ENCODE data around the gene BCR.
"Not testable (repeated sequence)": the region's sequence is repeated elsewhere in the genome, so short reads cannot be mapped to it uniquely, and the experiment has no call there.

The BCR gene

GRCh38 chr22:23180301-23180892 is at the start of gene BCR:
Gene BCR (plus strand): TSS chr22:23180509. CDS start chr22:23180961, 452 bp downstream.
- DNase-seq, result peak in 11 of 14 donors; percentile 28 to 81 (median 55)

GRCh38 chr22:23130697-23131096 is 49.6 kb upstream of the BCR start:
- no peak for DNase-seq

DNA sequence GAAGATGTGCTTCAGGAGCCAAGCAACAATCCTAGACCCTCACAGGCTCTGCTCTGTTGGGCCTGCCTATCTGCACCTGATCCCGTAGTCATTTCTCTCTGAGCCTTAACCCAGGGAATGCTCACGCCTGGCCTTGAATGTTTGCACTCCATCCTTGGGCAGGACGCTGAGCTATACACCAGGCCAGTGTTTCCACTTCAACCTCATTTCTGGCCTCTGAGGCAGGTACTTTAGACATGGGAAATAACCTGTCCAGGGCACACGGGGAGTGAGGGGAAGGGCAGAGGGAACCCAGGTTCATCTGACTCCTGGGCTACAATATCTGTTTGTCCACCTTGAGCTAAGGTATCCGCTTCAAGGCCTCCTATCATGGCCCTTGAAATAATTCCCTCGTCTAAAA is 48.4 kb upstream of the BCR start:
- no peak for DNase-seq

GRCh38 chr22:23132376-23133091 is 47.8 kb upstream of the BCR start:
- DNase-seq, result no peak

DNA sequence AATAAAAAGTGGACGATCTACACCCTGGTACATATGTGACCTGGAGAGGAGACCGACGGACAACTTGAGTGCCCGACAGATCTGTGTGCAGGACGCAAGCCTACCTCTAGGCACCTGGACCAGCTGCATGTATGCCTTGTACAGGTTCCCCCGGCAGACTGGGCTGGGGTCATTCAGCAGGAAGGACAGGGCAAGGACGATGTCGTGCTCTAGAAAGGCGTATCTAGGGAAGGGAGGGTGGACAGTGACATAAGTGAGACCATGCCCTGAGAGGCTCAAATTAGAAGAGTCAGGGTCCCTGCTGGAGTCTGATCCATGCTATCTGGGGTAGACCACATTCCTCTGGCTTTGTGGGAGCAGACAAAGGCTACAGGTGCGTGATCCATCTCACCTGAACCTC is 46.4 kb upstream of the BCR start:
- DNase-seq, result no peak

DNA sequence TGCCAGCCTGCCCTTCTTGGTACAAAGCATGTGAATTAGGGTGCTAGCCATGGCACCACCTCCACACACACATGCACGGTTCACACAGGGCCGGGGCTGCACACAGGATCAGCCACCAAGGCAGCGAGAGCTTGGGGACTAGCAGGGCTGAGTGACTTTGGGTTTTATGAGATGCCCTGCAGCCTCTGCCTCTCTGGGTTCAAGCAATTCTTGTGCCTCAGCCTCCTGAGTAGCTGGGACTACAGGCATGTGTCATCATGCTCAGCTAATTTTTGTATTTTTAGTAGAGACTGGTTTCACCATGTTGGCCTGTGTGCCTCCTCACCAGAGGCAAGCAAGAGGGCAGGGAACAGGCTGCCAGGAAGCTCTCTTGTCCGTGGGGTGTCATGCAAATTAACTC is 43.3 kb upstream of the BCR start:
- DNase-seq, result not testable (repeated sequence)

GRCh38 chr22:23137468-23137867 is 42.8 kb upstream of the BCR start:
- no peak for DNase-seq

DNA sequence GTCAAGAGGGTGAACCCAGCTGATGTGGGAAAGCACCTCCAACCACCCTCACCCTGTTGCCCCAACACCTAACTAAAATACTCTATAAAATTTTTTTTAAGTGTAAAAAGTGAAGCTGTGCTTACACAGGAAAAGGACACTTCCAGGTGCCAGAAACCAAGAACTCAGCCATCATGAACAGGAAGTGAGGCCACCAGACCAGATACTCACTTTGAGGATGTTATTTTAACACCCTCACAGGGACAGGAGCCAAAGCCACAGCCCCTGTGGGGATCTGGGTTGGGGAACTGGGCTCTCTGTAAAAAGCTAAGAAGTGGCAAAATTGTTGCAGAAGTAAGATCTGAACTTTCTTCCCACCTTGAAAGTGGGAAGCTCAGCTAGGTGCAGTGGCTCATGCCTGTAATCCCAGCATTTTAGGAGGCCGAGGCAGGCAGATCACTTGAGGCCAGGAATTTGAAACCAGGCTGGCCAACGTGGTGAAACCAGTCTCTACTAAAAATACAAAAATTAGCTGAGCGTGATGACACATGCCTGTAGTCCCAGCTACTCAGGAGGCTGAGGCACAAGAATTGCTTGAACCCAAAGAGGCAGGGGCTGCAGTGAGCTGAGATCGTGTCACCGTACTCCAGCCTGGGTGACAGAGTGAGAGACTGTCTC is 42.3 kb upstream of the BCR start:
- DNase-seq, result peak in 3 of 14 donors; percentile 16 to 28 (median 17)

GRCh38 chr22:23138584-23139435 is 41.5 kb upstream of the BCR start:
- no peak for DNase-seq

DNA sequence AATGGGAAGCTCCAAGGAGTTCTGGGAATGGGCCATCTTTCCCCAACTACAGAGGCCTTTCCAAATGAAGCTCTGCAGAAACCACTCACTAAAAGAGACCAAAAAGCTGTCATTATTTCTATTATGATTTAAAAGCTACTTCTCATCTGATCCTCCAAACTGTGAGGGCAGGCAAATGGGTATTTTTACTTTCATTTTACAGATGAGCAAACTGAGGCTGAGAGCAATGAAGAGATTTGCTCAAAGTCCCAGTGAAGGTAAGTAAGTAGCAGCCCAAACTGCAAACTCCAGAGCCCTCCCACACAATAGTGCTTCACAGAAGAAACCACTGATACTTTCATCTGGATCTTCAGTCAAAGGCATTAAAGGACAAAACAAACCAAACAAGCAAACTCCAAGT is 39.9 kb upstream of the BCR start:
- no peak for DNase-seq

- DNase-seq, result no peak
These were observed 37.7 kb upstream of the BCR start for GRCh38 chr22:23142546-23143105.

- DNase-seq, result no peak
These were observed 37.2 kb upstream of the BCR start for GRCh38 chr22:23143119-23143518.

- no peak for DNase-seq
These were observed 35.9 kb upstream of the BCR start for GRCh38 chr22:23144432-23144831.

DNA sequence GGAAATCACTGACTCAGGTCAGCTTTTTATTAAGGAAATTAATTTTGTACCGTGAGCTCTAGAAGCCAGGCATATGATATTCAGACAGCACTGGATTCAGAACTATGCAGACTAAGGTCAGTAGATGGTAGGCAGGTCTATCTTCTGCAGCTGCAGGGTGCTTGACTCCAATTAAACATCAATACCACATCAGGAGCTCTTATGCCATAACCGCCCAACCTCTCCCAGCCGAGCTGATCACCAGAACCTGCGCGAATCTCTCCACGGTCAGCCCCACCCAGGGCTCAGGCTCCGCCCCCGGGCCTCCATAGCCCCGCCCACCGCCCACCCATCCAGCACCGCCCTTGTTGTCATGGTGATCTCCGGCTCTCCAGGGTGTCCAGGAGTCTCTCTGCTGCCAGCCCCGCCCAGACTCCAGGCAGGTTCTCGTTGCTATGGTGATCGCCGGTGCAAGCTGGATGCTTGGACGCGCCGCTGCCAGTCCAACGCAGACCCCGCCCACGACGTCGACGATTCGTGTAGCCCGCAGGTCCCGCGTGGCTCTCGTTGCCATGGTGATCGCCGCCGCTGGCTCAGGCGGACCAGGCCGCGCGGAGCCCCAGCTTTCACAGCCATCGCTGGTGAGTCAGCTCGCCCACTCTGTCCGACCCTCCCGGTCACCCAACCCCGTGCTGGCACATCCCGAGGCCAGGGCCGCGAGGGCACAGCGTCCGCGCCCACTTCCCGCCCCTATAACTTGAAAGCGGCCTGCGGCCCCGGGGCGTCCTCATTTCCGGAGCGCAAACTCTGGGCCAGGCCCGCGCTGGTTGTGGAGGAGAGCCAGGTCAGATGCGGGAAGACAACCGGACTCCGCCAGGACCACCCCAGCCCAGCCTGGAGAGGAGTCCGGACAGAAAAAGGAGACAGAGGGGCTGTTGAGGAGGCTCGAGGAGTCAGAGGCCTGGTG is 35.1 kb upstream of the BCR start, which contains the start of gene RAB36:
RAB36 (plus strand) TSS at position 546 of the 946 bp plus-strand sequence. CDS start 1,140 bp downstream, outside the sequence.
- DNase-seq, result peak; percentile 43 to 99 (median 84)

DNA sequence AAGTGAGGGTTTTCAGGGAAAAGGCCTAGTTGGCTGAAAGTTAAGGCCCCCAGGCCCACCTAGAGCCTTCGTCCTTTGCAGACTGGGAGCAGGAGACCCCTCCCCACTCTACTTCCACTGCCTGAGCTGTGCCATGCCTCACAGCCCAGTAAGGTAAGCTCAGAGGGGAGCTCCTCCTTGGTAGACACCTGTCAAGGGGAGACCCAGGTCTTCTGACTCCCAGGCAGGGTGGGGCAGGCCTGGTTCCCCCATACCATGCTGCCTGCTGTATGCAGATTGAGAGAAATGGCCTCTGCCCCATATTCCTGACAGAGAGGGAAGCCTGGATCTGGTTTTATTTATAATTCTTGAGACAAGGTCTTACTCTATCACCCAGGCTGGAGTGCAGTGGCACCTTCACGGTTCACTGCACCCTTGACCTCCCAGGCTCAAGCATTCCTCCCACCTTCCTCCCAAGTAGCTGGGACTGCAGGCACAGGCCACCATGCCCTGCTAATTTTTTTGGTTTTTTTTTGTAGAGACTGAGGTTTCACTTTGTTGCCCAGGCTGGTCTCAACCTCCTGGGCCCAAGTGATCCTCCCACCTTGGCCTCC is 34.3 kb upstream of the BCR start:
- DNase-seq, result no peak

DNA sequence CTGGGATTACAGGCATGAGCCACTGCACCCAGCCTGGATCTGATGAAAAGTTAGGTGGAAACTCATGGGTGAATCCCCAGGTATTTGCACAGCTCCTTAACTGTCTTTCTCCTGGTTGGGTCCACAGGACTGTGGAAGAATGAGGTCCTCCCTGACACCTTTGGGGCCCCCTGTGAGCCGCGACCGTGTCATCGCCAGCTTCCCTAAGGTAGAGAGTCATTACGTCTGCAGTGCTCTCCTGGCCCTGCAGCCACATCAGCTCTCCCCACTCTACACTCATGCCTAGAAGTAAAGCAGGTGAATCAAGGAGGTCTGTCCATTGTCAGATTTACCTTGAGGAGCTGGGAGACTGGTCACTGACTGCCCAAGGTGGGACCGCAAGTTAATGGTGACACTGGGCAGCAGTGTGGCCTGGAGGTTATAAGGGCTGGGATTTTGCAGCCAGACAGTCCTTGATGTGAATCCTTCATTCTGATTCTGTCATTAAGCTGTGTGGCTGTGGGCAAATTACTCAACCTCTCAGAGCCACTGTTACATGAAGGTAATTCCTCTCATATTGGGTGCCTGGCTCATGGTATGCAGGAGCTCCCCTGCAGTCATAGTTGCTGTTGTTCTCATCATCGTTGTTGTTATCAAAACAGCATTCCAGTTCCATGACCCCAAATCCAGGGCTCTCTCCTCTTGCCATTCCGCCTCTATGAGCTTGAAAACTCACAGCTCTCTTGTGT is 33.7 kb upstream of the BCR start:
- DNase-seq, result no peak

- DNase-seq, result no peak
These were observed 32.5 kb upstream of the BCR start for GRCh38 chr22:23147617-23148387.

DNA sequence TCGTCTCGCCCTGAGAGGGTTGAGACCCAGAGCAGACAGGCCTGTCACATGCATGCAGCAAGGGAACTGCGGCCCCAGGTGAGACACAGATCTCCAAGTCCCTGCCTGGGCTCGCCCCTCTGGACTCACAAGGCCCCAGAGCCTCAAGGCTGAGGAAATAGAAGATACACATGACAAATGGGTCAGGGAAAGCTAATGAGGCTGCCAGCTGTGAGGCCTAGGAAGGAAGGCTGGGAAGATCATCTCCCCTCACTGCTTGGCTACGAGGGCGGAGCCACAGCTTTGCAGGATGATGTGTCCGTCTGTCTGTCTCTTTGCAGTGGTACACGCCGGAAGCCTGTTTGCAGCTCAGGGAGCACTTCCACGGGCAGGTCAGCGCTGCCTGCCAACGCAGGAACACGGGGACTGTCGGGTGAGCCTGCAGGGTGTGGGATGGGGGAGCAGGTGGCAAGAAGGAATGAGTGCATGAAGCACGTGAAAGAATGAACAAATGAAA is 30.5 kb upstream of the BCR start:
- DNase-seq, result no peak

GRCh38 chr22:23150762-23151161 is 29.5 kb upstream of the BCR start:
- DNase-seq, result no peak
